HG03175 (cell line): ENCODE results near the gene LARP1.

Experiments used
- ATAC-seq: cut with Tn5 transposase; IDR thresholded peaks from one replicate; pipeline ENCODE4 v1.9.1; 2021; ENCODE audit warnings: mild to moderate bottlenecking, moderate library complexity; ENCODE audit not compliant: unreplicated experiment

Gene LARP1

GRCh38 chr5:154788212-154788611 lies 33.0 kb downstream of the LARP1 start:
- ATAC-seq = no peak

- ATAC-seq = peak; percentile 67
Measured at GRCh38 chr5:154791535-154791934, 36.4 kb downstream of the LARP1 start.

- no peak for ATAC-seq
Measured at GRCh38 chr5:154793599-154794524, 38.7 kb downstream of the LARP1 start.

GRCh38 chr5:154794525-154795234 lies 39.5 kb downstream of the LARP1 start:
- no peak for ATAC-seq

- no peak for ATAC-seq
Measured at GRCh38 chr5:154795235-154795596, 40.0 kb downstream of the LARP1 start.

GRCh38 chr5:154797762-154798161 lies 42.6 kb downstream of the LARP1 start:
- ATAC-seq = no peak

GRCh38 chr5:154800582-154800981 lies 45.4 kb downstream of the LARP1 start:
- ATAC-seq = no peak

- no peak for ATAC-seq
Measured at GRCh38 chr5:154801083-154801482, 45.9 kb downstream of the LARP1 start.

GRCh38 chr5:154802050-154802449 lies 46.9 kb downstream of the LARP1 start:
- ATAC-seq = no peak

GRCh38 chr5:154806176-154806575 lies 51.0 kb downstream of the LARP1 start:
- no peak for ATAC-seq

- ATAC-seq = no peak
Measured at GRCh38 chr5:154811239-154811638, 56.1 kb downstream of the LARP1 start.

GRCh38 chr5:154811653-154812465 lies 56.7 kb downstream of the LARP1 start:
- peak; percentile 86 for ATAC-seq

GRCh38 chr5:154813158-154813557 lies 58.0 kb downstream of the LARP1 start:
- no peak for ATAC-seq

GRCh38 chr5:154813736-154814135 lies 58.6 kb downstream of the LARP1 start:
- no peak for ATAC-seq

- no peak for ATAC-seq
Measured at GRCh38 chr5:154815025-154815424, 59.8 kb downstream of the LARP1 start.

- no peak for ATAC-seq
Measured at GRCh38 chr5:154815684-154816247, 60.6 kb downstream of the LARP1 start.

GRCh38 chr5:154816891-154817492 lies 61.8 kb downstream of the LARP1 start:
- ATAC-seq = no peak

- ATAC-seq = no peak
Measured at GRCh38 chr5:154817815-154818214, 62.6 kb downstream of the LARP1 start.

- ATAC-seq = no peak
Measured at GRCh38 chr5:154818471-154819116, 63.4 kb downstream of the LARP1 start.

- ATAC-seq = no peak
Measured at GRCh38 chr5:154819546-154819945, 64.4 kb downstream of the LARP1 start.
